ENCODE data around the gene LAMA5. TPM values are rescaled to one million over a fixed set of nuclear protein-coding genes. Genes with fewer than 3 reads are reported as not detected.
A peak's percentile ranks its signal among the peaks of the same experiment; 100 is the strongest.

LAMA5 gene
- total RNA-seq, 1 donor = 1.6 TPM

- DNase-seq (ENCODE audit: low read depth in 2 of 3, low spot score in 2 of 3) = no peak
These were observed 60.5 kb downstream of the LAMA5 start for GRCh38 chr20:62306414-62307187.

GRCh38 chr20:62305765-62306413 is 61.2 kb downstream of the LAMA5 start:
- no peak for DNase-seq (ENCODE audit: low read depth in 2 of 3, low spot score in 2 of 3)

- DNase-seq (ENCODE audit: low read depth in 2 of 3, low spot score in 2 of 3) = no peak
These were observed 61.9 kb downstream of the LAMA5 start for GRCh38 chr20:62305149-62305764.

- DNase-seq (ENCODE audit: low read depth in 2 of 3, low spot score in 2 of 3) = no peak
These were observed 62.6 kb downstream of the LAMA5 start for GRCh38 chr20:62304331-62305148.

GRCh38 chr20:62303340-62304226 is 63.5 kb downstream of the LAMA5 start:
- DNase-seq (ENCODE audit: low read depth in 2 of 3, low spot score in 2 of 3) = peak in 1 of 3 donors; percentile 15

- DNase-seq (ENCODE audit: low read depth in 2 of 3, low spot score in 2 of 3) = no peak
These were observed 64.1 kb downstream of the LAMA5 start for GRCh38 chr20:62303062-62303339.

- DNase-seq (ENCODE audit: low read depth in 2 of 3, low spot score in 2 of 3) = peak; percentile 93 to 98 (median 97)
These were observed 64.6 kb downstream of the LAMA5 start, which contains the start of gene ADRM1 for GRCh38 chr20:62302341-62303061. TSS of gene ADRM1 (plus strand) at chr20:62302997. CDS start at chr20:62303569, 572 bp downstream.

GRCh38 chr20:62301773-62302340 is 65.3 kb downstream of the LAMA5 start:
- peak; percentile 53 to 97 (median 94) for DNase-seq (ENCODE audit: low read depth in 2 of 3, low spot score in 2 of 3)

GRCh38 chr20:62301111-62301668 is 65.9 kb downstream of the LAMA5 start:
- no peak for DNase-seq (ENCODE audit: low read depth in 2 of 3, low spot score in 2 of 3)

- DNase-seq (ENCODE audit: low read depth in 2 of 3, low spot score in 2 of 3) = no peak
These were observed 66.8 kb downstream of the LAMA5 start for GRCh38 chr20:62300319-62300718.

- DNase-seq (ENCODE audit: low read depth in 2 of 3, low spot score in 2 of 3) = no peak
These were observed 67.4 kb downstream of the LAMA5 start for GRCh38 chr20:62299666-62300236.

- no peak for DNase-seq (ENCODE audit: low read depth in 2 of 3, low spot score in 2 of 3)
These were observed 68.4 kb downstream of the LAMA5 start for GRCh38 chr20:62298577-62299249.

- no peak for DNase-seq (ENCODE audit: low read depth in 2 of 3, low spot score in 2 of 3)
These were observed 69.5 kb downstream of the LAMA5 start for GRCh38 chr20:62297449-62298227.

- DNase-seq (ENCODE audit: low read depth in 2 of 3, low spot score in 2 of 3) = no peak
These were observed 70.2 kb downstream of the LAMA5 start for GRCh38 chr20:62296724-62297448.

GRCh38 chr20:62294516-62294915 is 72.6 kb downstream of the LAMA5 start:
- no peak for DNase-seq (ENCODE audit: low read depth in 2 of 3, low spot score in 2 of 3)

GRCh38 chr20:62293946-62294345 is 73.2 kb downstream of the LAMA5 start:
- no peak for DNase-seq (ENCODE audit: low read depth in 2 of 3, low spot score in 2 of 3)

Data from hematopoietic multipotent progenitor cell (in vitro differentiated cells).